ENCODE measurements around the gene RBM19.

RBM19 gene

DNA sequence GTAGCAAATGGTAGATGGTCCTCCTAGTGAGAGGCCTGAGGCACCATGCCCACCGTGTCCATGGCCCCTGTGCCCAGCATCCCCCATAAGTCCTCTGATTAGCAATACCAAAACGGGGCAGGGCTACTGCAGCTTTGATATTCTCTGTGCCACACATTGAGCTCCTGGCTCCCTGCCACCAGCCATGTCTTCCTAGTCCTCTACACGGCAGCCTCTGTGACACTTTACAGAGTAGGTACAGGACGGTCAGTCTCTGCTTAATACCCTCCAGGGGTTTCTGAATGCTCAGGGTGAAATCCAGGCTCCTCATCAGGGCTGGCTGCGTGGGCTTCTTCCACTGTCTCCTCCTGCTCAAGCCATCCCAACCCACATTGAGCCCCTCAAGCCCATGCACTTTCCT, 8.0 kb downstream of the RBM19 start:
- no peak for DNase-seq (ENCODE audit: low spot score)

DNA sequence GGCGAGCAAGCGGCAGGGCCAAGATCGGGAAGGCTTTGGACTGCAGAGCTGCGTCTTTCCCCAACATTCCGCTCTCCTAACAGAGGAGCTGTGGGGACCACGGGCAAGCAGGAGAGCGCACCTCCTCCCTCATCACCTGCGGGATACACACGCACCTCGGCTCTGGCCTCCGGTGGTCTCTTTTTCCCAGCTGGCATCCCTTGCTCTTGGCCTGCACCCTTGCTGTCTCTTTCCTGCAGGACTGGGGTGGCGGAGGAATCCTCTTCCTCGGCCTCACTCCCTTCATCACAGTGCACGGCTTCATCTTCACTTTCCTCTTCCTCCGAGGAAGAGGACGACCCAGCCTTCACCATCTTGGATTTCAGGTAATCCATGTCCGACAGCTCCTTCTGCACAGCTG, 8.5 kb downstream of the RBM19 start:
- DNase-seq (ENCODE audit: low spot score): no peak

DNA sequence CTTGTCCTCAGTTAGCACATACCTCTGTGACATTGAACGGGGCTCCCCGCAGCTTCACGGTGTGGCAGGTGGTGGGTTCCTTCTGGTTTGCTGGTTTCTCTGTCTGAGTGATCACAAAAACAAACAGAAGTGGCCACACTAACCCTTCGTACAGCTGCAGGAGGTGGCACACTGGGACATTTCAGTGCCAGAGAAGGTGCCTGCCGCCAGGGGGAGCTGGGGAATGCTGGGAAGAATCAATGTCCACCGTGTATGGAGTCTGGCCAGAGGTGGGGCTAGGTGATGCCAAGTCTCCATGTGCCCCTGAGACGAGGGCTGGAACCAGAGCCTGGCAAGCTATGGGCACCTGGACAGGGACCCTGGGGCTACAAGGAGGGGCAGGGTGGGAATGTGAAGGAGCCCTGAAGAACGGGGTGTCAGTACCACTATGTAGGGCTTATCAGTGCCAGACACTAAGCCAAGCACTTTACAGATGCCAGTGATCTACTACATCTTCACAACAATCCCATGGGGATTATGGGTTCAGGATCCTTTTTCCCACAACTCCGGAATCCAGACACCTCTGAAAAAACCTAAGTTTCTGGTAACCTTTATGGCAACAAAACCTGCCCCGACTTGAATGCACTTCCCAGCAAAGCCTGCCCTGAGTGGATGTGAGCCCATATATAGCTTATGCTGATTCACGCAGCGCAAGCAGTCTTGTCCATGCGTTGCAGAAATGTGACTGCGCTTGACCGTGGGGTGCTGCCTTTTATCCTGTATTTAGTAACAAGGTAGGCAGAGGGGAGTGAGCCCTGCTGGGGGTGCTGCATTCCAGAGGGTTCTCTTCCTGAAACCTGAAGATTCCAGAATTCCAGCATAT, 10.8 kb downstream of the RBM19 start:
- no peak for DNase-seq (ENCODE audit: low spot score)

DNA sequence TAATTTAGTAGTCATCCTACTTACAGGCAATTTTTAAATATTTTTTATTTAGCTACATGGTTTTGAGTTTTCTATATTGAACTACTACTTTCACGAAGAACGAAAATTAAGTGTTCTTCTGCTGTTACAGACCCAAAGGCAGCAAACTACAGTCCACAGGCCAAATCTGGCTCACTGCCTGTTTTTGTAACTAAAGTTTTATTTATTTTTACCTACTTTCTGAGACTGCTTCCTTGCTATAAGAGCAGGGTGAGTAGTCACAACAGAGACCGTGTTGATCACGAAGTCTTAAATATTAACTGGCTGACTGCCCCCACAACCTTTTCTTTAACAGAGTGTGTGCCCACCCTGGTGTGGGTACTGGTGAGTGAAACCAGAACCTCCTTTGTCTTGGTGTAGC, 11.6 kb downstream of the RBM19 start:
- no peak for DNase-seq (ENCODE audit: low spot score)

DNA sequence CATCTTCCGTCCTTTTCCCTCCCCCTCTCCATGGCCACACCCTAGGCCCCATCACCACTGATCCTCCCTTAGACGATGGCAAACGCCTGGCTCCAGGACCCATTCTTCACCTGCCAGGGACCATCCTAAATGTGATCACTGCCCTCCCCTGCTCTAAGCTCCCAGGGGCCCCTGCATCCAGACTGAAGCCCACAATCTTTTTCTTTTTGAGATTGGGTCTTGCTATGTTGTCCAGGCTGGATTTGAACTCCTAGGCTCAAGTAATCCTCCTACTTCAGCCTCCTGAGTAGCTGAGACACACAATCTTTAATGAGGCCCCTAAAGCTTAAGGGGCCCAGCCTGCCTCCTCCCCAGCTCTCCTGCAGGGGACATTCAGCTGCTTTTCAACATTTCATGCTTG, 15.3 kb downstream of the RBM19 start:
- no peak for DNase-seq (ENCODE audit: low spot score)

DNA sequence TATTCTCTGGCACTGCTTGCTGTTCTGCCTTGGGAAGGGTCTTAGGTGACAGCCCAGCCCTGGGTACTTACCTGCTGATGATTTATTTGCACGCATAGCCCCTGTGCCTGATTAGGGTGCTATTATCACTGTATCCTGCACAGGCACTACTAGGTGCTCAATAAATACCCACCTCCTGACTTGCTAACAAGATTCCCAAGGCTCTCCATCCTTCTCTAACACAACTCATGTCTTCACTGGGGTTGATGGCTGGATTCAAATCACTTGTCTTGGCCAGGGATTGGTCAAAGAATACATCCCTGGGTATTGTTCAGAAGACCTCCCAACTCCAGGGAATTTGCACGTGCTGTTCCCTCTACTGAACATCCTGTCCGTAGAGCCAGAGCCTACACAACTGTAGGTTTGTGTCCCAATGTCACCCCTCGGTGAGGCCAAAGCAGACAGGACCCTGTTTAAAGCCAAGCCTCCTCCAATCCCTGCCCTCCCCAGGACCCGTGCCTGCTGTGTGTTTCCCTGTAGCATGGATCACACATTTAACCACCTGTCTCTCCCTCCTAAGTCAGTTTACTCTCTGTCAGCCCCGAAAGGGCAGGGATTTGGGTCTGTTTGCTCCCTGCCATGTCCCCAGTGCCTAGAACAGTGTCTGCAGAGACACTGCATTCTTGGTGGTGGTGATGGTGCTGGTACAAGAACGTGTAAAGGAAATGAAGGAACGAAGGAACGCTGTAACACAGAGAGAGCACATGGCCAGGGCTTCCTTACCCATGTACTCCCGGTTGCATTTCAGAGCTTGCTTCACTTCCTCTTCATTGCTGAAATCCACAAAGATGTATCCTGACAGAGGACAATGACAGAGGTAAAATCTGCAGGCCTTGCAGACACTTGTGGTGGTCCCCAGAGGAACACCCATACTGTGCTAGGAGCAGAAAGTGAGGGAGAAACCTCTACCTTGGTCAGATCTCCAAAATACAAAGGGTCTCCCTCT, 16.5 kb downstream of the RBM19 start:
- DNase-seq (ENCODE audit: low spot score): no peak

DNA sequence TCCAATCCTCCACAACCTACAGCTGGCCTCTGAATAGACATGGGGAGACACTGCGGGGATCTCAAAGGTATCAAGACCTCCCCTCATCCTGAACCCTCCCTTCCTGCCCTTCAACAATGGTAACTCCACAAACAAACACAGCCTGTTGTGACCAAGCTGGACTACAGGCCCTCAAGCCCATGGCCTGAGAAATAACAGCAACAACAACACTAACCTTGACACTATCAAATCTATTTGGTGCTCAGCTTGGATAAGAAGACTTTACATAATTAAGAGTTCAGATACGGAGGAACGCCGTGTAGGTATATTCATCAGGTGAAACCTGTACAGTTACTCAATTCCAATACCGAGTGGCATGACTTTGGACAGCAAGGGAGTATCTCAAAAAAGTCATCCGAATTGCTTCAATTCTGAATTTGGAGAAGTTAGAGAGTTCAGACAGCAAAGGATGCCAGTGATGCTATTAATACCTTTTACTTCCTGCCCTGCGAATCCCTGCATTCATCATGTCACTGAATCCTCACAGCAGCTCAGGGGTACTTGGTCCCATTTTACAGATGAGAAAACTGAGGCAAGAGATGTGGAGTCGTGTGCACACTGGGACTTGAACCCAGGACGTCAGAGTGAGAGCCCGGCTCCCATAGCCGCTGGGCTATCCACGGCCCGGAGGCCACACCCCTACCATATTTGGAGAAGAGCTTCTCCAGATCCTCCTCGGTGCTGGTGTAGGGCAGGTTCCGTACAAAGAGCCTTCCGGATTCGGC, 17.8 kb downstream of the RBM19 start:
- no peak for DNase-seq (ENCODE audit: low spot score)

DNA sequence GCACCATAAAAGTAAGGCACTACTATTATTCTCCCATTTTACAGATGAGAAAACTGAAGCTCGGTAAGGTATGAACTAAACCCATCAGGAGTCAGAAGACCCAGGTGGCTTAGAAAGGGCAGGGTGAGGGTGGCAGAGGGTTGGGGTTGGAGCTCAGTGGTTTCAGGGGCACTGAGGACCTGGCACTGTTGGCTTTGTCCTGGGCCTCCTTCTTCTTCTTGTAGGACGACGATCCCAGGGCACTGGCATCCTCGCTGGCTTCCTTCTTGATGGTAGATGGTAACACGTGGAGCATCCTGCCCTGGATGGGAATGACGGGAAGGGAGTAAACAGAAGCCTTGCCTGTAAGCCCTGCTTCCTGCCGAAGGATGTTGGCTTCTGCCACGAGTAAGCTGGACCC, 19.9 kb downstream of the RBM19 start:
- DNase-seq (ENCODE audit: low spot score): no peak

DNA sequence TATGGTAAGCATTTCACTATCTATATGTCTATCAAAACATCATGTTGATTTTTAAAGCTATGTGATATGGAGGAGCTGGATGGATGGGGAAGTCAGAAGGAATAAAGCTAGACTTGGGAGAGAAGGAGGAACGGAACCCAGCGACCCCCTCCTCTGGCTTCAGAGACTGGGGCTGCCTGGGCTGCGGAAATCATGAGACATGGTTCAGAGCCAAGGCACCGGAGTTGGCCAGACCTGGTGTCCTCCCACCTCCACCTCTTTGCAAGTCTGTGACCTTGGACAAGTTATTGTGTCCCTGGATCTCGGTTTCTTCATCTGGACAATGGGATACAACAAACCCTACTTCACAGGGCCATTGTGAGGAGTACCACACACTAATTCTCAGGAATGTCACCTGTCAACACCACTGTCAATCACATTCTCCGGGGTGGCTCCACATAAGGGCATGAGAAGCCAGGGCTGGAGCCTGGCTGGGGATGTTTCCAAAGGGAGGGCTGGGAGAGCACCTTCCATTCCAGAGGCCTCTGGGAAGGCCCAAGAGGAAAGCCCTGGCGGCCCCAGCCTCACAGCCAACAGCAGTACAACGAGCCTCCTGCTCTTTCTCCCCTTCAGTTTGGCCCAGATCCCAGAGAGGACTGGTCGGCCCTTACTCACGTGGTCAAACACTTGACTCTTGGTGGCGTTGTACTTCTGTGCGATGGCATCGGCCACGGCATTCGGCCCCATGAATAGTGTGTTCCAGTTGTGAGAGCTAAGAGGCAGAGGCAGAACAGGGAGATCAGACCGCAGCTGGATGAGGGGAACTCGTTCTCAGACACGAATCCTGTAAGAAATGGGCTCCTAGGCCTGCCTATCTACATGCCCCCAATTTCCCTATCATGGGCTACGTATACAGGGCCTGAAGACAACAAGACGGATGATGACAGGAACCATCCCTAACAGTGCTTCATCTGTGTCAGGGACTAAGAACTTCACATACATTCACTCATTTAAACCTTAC, 20.7 kb downstream of the RBM19 start:
- no peak for DNase-seq (ENCODE audit: low spot score)

DNA sequence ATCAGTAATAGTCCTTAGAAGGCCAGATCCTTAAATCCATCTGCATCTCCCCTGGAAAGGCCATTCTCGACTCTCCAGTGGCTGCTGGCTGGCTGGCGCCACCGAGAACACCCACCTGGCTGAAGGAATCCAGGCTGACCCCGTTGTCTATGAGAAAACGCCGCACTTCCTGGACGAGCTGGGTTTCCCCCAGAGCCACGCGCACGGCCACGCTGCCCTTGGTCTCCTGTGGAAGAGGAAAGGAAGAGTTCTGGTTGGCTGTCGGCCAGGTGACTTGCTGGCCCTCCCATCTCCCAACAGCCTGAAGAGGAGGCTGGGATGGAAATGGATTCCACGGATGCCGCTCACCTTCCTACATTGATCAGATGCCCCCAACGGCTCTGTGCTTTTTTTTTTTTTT, 23.9 kb downstream of the RBM19 start:
- DNase-seq (ENCODE audit: low spot score): no peak

DNA sequence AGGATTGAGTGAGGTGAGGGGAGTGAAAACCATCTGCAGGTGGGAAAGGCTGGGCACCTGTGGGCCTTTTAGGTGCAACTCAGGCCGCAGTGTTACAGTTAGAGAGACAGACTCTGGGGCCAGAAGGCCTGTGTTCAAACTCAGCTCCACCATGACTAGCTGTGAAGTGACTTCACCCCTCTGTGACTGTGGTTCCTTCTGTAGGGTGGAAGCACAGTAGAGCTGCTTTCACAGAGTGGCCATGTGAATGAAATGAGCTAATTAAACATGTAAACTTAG, 25.0 kb downstream of the RBM19 start:
- DNase-seq (ENCODE audit: low spot score): no peak

DNA sequence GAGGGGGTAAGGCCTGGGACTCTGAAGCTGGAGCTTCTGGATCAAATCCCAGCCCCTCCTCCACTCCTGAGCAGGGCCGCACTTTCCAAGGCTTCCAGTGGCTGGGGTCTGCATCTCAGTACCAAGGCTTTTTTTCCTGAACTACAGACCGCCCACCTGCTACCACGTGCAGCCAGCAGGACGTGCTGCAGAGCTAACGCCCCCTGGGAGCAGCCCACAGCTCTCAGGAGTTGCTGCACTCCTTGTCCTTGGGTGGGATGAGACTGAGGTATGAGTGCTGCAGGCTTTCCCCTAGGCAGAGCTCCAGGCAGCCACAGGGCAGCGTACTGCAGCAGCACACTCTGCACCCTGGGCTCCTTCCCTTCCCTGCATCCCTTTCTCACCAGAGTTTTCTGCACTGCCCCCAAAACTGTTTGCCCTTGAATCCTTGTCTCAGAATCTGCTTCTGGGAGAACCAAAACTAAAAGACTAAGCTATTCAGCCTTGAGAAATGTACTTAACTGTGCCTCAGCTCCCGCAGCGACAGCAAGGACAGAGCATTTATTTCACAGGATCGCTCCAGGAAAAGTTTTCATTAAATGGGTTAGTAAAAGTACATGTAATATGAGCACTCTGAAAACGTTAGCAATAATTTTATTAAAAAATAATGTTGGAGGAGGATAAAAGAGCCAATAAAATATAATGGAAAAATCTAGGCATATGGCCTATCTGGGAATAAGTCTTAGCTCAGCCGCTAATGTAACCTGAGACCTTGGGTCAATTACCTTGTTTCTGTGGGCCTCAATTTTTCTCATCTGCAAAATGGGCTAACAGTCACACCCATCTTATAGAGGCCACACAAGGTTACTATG, 25.5 kb downstream of the RBM19 start:
- DNase-seq (ENCODE audit: low spot score): no peak

DNA sequence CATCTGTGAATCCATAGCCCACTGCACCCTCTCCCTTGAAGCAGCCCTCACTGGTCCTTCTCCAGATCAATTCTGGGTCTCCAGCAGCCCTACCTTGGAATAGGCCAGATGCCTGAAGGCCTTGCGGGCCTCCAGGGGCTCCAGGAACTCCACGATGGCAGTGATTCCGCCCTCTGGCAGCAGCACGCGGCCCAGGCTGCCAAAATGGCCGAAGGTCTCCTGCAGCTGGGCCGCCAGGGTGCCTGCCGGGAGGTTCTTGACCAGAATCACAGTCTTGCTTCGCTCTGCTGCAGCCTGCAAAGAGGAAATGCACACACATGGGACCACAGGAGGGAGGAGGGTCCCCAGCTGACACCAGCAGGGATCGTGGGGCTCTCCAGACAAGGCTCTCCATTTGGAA, 26.3 kb downstream of the RBM19 start:
- no peak for DNase-seq (ENCODE audit: low spot score)

DNA sequence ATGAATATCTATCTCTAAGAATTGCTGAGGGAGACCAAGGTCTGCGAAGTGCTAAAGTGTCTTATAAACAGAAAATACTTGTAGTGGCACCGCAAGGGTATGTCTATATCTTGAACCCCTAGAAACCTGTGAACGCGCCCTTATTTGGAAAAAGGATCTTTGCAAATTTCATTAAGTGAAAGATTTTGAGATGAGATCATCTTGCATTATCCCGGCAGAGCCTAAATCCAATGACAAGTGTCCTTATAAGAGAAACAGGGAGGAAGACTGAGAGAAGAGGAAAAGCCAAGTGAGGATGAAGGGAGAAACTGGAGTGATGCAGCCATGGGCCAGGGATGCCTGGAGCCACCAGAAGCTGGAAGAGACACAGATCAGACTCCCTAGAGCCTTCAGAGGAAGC, 27.7 kb downstream of the RBM19 start:
- DNase-seq (ENCODE audit: low spot score): no peak

DNA sequence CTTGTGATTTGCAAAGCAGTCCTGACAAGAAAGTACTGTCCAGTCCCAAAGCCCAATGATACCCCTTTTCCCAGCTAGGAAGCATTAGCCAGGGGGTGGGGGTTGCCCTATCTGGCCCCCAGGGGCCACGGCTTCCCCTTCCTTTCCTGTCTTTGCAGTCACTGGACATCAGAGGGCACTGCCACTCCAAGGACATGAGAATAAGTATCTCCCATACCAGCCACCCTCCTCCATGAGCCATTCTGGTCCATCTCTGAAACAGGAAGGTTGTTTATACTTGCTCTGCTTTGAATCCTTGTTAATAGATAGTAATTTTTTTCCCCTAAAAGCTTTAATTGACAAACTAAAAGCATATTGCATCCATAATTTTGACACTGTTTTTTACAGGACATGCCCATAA, 29.7 kb downstream of the RBM19 start:
- DNase-seq (ENCODE audit: low spot score): no peak

DNA sequence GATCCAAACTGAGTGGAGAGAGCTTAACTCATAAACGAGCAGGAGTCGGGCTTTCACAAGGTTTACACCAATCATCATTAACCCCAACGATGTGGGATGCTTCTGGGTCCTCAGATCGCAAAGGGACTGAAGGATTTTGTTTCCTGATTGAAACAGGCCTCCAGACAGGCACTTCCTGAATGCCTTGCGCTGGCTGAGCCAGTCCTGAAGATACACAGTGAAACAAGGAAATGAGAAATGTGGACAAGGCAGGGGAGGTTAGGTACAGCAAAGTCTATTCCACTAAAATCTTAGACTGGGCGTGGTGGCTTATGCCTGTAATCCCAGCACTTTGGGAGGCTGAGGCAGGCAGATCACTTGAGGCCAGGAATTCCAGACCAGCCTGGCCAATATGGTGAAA, 30.7 kb downstream of the RBM19 start:
- no peak for DNase-seq (ENCODE audit: low spot score)

DNA sequence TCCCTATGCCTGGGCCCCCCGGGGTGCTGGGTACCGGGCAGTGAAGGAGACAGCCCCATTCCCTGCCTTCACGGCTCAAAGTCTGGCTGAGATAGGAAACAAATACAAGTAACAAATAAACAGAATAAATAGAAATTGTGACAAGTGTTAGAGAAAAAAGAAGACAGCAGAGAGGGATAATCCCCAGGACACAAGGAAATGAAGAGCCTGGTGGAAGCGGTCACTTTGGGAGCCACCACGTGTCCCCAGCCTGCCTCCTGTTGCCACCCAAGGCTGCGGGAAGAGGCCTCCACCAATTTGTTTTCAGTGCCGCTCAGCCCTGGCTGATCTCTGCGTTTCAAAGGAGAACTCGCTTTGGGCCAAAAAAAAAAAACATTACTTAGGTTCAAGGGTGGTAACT, 31.2 kb downstream of the RBM19 start:
- no peak for DNase-seq (ENCODE audit: low spot score)

DNA sequence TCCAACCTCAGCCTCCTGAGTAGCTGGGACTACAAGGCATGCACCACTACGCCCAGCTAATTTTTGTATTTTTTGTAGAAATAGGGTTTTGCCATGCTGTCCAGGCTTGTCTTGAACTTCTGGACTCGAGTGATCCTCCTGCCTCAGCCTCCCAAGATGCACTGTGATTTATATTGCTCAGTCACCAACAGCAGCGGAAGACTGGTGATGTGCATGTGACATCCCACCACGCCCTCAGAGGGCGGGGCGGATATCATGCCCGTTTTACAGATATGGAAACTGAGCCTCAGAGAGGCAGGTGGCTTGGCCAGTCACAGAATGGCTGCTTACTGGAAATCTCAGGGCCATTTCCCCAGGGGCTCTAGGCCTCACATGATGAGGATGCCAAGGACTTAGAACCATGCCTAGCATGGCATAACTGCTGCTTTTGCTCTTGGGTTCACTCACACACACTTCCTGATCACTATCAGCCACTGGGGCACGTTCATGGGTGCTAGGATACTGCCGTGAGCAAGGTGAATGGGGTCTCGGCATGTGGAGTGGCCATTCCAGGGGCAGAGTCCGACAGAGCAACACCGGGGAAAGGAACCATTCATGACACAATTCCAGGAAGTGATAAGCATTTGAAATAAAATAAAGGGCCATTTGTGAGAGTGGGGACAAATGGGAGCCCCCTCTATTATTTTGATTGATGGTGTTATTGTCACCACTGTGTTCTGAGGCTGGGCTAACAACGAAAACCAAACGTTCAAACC, 31.9 kb downstream of the RBM19 start:
- no peak for DNase-seq (ENCODE audit: low spot score)

DNA sequence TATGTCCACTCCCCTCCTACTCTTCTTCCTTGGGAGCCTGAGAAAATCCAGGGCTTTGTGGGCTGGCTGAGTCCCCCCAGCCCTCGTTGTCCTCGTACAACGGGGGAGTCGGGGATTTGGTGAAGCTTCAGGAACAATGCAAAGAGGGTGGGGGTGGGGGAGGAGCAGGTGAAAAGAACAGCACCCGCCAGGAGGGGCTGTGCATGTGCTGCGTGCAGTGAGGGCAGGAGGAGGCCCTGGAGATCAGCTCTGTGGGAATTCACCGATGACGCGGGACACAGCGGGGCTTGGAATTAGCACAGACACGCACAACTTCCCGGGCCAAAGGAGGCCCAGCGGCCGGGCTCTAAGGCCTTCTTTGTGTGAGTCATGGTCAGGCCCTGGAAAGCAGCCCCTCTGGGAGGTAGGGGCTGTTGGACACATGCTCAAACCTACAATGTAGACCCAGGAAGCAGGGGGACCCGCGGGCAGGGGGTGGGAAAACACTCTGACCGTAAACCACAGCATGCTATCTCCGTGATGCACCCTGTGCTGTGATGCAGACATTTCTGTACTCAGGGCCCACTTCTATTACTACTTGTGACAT, 32.8 kb downstream of the RBM19 start:
- no peak for DNase-seq (ENCODE audit: low spot score)
